ENCODE measurements around the gene DDX46.

DNA sequence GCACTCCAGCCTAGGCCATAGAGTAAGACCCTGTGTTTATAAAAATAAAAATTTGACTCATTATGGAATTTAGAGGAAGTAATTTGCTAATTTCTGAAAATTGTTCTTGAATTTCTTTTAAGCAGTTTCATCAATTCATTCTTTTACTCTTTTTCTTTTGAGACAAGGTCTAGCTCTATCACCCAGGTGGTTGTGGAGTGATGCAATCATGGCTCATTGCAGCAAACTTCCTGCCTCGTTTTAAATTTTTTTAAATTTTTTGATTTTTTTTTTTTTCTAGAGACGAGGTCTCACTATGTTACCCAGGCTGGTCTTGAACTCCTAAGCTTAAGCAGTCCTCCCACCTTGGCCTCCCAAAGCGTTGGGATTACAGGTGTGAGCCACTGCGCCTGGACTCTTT lies 23.3 kb upstream of the DDX46 start:
- TF ChIP-seq CTCF (conservative IDR thresholded peaks at IDR 0.05; ENCODE audit: low read depth, low read length) (no peak), EZH2 (IDR thresholded peaks at IDR 0.05; ENCODE audit: borderline replicate concordance, low read depth, low read length, poor library complexity, severe bottlenecking) (no peak)

All from A673 (cell line).